RWPE1 (cell line): ENCODE measurements around the gene OSBPL1A.

Source experiments
- CTCF ChIA-PET: fragments of 350-600 bp; sonication (Branson Sonifier 250); formaldehyde crosslinking; extraction: SDS; loops from one replicate; lab custom pipeline; 2021; lab: Yijun Ruan, JAX
- POLR2A ChIA-PET: fragments of 400-600 bp; formaldehyde crosslinking; extraction: SDS; loops from one replicate; lab custom pipeline; 2020; ENCODE audit warnings: antibody characterized with exemption; ENCODE audit not compliant: low non-redundant PET; lab: Yijun Ruan, JAX
- DNase-seq: peaks from one replicate; pipeline ENCODE4 v3.0.0; 2012; ENCODE audit warnings: low spot score
- H3K27ac ChIP-seq: fragments of 450-650 bp; 2 replicates; pipeline ENCODE4 v1.5.1; 2017
- TF ChIP-seq, protein P1 (sequence below): fragments of 450-650 bp; conservative IDR thresholded peaks from 2 replicates; pipeline ENCODE4 v1.5.1; 2017; ENCODE audit warnings: low read depth, mild to moderate bottlenecking

OSBPL1A gene

DNA sequence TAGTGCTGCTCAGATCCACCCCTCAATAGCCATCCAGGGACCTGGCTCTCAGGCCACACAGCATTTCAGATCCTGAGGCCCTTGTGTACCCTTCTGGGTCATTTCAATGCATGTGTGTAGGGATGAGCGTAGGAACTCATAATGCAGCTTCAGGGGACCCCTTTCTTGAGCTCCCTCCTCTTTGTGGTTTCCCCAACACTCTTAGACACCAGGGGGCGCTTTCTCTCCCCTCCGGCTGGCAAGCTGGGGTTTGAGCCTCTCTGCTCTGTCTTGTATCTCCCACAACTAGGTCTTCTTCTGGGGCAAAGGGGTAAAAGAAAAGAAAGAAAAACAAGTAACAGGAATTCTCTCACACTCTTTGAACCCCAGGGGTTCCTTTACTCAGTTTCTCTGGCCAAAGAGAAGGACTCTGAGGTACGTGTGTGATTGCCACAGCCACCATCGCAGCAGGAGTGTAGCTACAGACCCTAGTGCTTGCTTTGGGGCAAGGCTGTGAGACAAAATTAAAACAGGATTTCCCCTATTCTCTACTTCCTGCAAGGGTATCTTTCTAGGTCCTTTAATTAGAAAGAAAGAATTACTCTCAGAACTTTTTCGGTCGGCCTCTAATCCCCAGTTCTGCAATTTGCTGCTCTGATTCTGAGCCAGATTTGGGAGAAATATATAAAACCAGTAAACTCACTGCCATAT lies 220.8 kb downstream of the OSBPL1A start:
- no peak overlapping the region for H3K27ac ChIP-seq
- TF ChIP-seq, protein P1, sequence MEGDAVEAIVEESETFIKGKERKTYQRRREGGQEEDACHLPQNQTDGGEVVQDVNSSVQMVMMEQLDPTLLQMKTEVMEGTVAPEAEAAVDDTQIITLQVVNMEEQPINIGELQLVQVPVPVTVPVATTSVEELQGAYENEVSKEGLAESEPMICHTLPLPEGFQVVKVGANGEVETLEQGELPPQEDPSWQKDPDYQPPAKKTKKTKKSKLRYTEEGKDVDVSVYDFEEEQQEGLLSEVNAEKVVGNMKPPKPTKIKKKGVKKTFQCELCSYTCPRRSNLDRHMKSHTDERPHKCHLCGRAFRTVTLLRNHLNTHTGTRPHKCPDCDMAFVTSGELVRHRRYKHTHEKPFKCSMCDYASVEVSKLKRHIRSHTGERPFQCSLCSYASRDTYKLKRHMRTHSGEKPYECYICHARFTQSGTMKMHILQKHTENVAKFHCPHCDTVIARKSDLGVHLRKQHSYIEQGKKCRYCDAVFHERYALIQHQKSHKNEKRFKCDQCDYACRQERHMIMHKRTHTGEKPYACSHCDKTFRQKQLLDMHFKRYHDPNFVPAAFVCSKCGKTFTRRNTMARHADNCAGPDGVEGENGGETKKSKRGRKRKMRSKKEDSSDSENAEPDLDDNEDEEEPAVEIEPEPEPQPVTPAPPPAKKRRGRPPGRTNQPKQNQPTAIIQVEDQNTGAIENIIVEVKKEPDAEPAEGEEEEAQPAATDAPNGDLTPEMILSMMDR, result peak; percentile 75
- CTCF ChIA-PET, result interaction anchor here (0.6 to 1.2 kb wide), 6 partner anchors 11 to 321 kb away, joined by 3 to 6 read pairs (median 3); no protein-coding TSS in a partner anchor
- DNase-seq, result peak; percentile 37
- POLR2A ChIA-PET, result interaction anchor here (0.7 kb wide), 1 partner anchor 41 kb away, joined by 3 read pairs; no protein-coding TSS in a partner anchor

DNA sequence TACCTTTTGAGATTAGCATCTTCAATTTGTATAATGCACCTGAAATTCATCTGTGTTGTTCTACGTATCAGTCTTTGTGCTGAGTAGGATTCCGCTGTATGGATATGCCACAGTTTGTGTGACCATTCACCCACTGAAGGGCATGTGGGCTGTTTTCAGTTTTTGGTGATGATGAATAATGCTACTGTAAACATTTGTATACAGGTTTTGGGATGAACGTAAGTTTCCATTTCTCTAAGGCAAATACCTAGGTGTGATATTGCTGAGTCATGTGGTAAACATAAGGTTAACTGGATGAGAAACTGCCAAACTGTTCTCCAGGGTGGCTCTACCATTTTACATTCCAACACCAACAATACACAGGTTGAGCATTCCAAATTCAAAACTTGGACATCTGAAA lies 223.6 kb downstream of the OSBPL1A start:
- POLR2A ChIA-PET, result no interaction called here
- DNase-seq, result no peak
- CTCF ChIA-PET, result interaction anchor here (0.6 kb wide), 1 partner anchor 1273 kb away, joined by 4 read pairs; no protein-coding TSS in a partner anchor
- TF ChIP-seq, protein P1, result no peak
- H3K27ac ChIP-seq, result no peak overlapping the region

DNA sequence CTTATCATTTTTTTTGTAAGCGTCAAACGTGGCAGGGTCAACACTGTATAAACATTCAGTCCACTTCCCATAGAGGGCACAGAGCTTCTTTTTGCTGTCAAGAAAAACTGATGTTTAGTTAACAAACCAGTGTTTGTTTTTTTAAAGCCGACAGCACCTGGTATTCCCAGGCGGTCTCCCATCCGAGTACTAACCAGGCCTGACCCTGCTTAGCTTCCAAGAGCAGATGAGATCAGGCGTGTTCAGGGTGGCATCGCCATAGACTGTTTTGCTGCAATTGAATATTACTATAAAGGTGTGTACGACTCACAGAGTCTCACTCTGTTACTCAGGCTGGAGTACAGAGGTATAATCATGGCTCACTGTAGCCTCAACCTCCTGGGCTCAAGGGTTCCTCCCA lies 227.3 kb downstream of the OSBPL1A start:
- H3K27ac ChIP-seq, result no peak overlapping the region
- TF ChIP-seq, protein P1, result no peak
- no peak for DNase-seq
- CTCF ChIA-PET, result no interaction called here
- POLR2A ChIA-PET, result no interaction called here

DNA sequence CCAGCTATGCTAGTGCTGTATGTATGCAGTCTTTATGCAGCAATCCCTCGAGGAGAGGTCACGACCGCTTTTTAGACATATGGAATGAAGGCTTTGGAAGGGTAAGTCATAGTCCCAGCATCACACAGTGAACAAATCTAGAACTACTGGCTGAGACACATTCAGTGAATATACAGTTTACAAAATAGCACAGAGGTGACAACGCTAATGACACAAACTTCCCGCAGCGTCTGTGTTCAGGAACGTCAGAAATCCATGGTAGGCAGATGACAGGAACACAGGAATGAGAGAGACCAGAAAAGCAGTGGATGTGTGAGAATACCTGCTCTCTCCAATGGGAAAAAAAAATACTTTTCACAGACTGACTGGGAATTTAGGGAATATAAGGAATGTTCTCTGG lies 229.1 kb downstream of the OSBPL1A start:
- POLR2A ChIA-PET, result no interaction called here
- CTCF ChIA-PET, result no interaction called here
- TF ChIP-seq, protein P1, result no peak
- DNase-seq, result no peak
- H3K27ac ChIP-seq, result no peak overlapping the region

DNA sequence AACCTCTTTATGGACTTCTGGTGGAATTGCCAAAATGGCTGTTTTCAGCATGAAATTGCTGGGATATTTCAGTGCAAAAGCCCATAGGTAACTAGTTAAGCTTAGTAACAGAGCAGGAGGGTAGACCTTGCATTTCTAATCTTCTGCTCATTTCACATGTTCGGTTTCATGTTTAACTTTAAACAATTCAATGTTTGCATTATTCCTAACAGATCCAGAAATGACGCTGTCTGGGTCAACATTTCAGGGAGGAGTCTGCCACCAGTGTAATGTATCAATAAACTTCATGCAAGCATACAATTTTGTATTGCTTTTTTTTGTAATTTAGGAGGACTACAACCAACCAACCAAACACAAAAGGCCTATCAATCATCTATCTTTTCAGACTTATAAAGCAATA lies 236.3 kb downstream of the OSBPL1A start:
- TF ChIP-seq, protein P1, result no peak
- H3K27ac ChIP-seq, result no peak overlapping the region
- POLR2A ChIA-PET, result no interaction called here
- no peak for DNase-seq
- CTCF ChIA-PET, result no interaction called here

DNA sequence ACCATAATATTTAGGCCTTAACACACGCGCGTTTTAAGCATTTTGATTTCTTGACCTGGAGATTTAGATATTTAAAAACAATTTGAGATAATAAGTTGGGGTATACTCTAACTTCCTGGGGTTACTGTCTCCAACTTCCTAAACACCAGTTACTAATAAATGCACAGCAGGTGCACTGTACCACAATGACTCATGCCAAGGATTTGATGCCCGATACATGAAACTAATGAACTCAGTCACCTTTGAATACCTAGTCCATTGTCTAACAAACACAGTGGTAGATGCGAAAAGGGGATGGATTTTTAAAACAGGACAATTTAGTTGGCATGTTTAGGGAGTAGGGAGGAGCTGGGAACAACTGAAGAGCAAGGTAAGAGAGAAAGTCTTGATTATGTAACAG lies 237.5 kb downstream of the OSBPL1A start:
- CTCF ChIA-PET, result no interaction called here
- H3K27ac ChIP-seq, result no peak overlapping the region
- TF ChIP-seq, protein P1, result no peak
- peak; percentile 23 for DNase-seq
- POLR2A ChIA-PET, result no interaction called here
